ENCODE data around the gene GHR.

GHR gene

DNA sequence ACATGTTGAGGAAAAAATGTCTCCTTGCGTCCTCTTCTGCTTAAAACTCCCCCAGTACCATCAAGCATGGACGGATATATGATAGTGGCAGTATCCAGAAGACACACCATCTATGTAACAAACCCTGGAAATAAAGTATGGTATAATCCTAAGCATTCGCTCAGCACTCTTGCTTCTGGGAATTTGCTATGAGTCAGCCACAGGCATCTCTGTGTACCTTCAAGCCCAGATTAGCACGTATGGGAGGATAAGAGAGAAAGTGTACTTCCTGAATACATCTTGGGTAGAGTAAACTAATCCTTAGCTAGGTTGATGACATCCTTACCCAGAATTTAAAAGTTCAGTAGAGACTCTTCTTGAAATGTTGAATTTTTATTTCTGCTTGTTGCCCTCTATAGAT, 71.2 kb downstream of the GHR start:
- no peak for TF ChIP-seq CTCF (IDR thresholded peaks at IDR 0.05; ENCODE audit: low read depth, low read length, missing control alignments)
- H3K4me3 ChIP-seq (ENCODE audit: low read depth, low read length) = no peak overlapping the region
- no peak for DNase-seq (ENCODE audit: low read depth)

DNA sequence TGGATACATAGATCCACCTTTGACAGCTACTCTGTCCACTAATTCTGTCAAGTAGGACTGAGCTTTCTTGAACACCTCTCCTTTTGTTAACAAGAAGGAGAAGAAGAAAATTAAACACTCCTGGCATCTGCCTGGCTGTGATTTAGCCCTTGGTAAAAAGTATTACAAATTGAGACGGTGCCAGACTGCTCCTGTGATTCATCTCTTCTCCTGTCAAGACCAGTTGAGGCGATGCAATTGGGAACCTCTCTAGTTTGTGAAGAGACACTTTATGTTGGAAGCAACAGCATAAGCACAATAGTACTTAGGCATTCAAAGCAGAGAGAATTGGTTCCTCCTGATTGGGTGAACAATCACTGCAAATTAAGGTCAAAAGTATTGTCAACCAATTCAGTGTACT, 72.7 kb downstream of the GHR start:
- no peak for DNase-seq (ENCODE audit: low read depth)
- TF ChIP-seq CTCF (IDR thresholded peaks at IDR 0.05; ENCODE audit: low read depth, low read length, missing control alignments) = no peak
- no peak overlapping the region for H3K4me3 ChIP-seq (ENCODE audit: low read depth, low read length)

DNA sequence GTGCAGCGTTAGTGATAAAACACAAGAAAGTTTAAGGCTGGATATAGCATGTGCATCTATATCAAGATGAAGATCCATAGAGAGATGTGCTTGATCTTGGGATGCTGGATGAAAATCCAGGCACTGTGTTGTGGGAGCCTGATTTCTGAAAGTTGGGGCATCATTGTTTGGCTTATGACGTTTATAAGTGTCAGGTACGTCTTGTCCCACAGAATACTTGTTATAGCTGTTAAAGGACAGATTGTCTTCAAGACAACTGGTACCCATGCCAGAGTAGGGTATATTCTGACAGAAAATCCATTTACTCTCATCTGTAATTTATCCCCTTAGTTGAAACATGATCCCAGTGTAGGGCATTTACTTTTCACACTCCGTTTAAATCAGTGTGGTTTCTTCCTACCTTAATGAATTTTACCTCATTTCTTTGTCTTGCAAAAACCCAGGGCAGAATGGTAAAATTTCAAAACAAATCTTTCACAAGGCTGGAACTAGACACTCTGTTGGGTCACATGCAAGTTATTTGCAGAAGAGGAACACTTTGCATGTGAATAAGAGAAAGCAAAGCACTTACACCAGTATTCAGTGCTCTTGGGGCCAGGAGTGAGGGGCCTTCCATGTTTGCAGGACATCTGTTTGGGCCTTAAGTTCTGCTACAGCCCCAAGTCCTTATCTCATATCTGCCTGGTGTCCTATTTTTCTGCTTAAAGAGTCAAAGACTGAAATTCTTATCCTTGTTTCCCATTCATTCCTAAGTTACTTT, 73.3 kb downstream of the GHR start:
- no peak for DNase-seq (ENCODE audit: low read depth)
- no peak for TF ChIP-seq CTCF (IDR thresholded peaks at IDR 0.05; ENCODE audit: low read depth, low read length, missing control alignments)
- H3K4me3 ChIP-seq (ENCODE audit: low read depth, low read length) = no peak overlapping the region

DNA sequence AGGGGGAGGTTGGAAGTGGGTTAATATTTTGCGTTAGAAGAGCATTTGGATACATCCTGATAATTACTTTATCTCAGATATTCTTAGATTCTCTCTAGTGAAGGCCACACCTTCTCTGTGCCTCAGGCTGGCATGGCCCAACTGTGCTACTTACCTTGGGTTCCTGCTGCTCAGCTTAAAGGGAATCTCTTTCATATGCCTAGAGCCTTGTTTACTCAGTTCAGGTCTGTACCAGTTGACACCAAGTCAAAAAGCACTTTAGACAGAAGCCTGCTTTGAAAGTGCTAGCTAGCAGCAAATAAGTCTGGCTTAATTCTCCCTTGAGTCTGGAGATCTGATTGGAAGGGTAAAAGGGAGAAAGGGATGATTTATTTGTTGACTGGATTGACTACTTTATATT, 74.8 kb downstream of the GHR start:
- no peak for TF ChIP-seq CTCF (IDR thresholded peaks at IDR 0.05; ENCODE audit: low read depth, low read length, missing control alignments)
- no peak overlapping the region for H3K4me3 ChIP-seq (ENCODE audit: low read depth, low read length)
- no peak for DNase-seq (ENCODE audit: low read depth)

- H3K4me3 ChIP-seq (ENCODE audit: low read depth, low read length) = no peak overlapping the region
- TF ChIP-seq CTCF (IDR thresholded peaks at IDR 0.05; ENCODE audit: low read depth, low read length, missing control alignments) = no peak
- DNase-seq (ENCODE audit: low read depth) = no peak
Observed at GRCh38 chr5:42499016-42499415, 75.8 kb downstream of the GHR start.

GRCh38 chr5:42500003-42500599, 76.9 kb downstream of the GHR start:
- no peak for TF ChIP-seq CTCF (IDR thresholded peaks at IDR 0.05; ENCODE audit: low read depth, low read length, missing control alignments)
- no peak for DNase-seq (ENCODE audit: low read depth)

More at GRCh38 chr5:42500003-42500599, 76.9 kb downstream of the GHR start:
- H3K4me3 ChIP-seq (ENCODE audit: low read depth, low read length) = no peak overlapping the region
